IMR-90 (cell line): ENCODE data around the gene PRDM15. TPM values are rescaled to one million over a fixed set of nuclear protein-coding genes. Genes with fewer than 3 reads are reported as not detected.

ENCODE experiments used
- ATAC-seq: fragments of 200-7000 bp; cut with Tn5 transposase; 2 replicates; pipeline ENCODE4 v1.9.1; 2020; ENCODE audit warnings: low read depth, mild to moderate bottlenecking, moderate library complexity
- BruUV-seq: library from RNA; stranded (reverse); fragments of 400-500 nt; replicated peaks from 2 replicates; lab custom pipeline; 2021; lab: Mats Ljungman, UMichigan
- CTCF ChIA-PET: fragments of 300-600 bp; formaldehyde crosslinking; extraction: SDS; loops from one replicate; lab custom pipeline; 2021; ENCODE audit warnings: antibody characterized with exemption; lab: Yijun Ruan, JAX
- POLR2A ChIA-PET: fragments of 300-600 bp; sonication (Branson Sonifier 250); formaldehyde crosslinking; loops from one replicate; lab custom pipeline; 2022; ENCODE audit warnings: antibody characterized with exemption; ENCODE audit not compliant: unreplicated experiment; lab: Charles Lee
- DNase-seq: peaks from one replicate; pipeline ENCODE4 v3.0.0; 2013
- H2AFZ ChIP-seq: replicated peaks from 2 replicates; pipeline ENCODE3; 2013; ENCODE audit warnings: low read length, mild to moderate bottlenecking; ENCODE audit not compliant: poor library complexity
- H2AK5ac ChIP-seq: 2 replicates; pipeline ENCODE4 v1.6.1; 2013; ENCODE audit warnings: low read depth, low read length, inconsistent platforms
- H2AK9ac ChIP-seq: replicated peaks from 2 replicates; pipeline ENCODE3; 2013; ENCODE audit warnings: mild to moderate bottlenecking, low read depth, low read length, moderate library complexity; ENCODE audit not compliant: poor library complexity
- H2BK120ac ChIP-seq: 2 replicates; pipeline ENCODE4 v1.6.1; 2013; ENCODE audit warnings: low read depth, low read length, inconsistent platforms
- H2BK15ac ChIP-seq: 3 replicates; pipeline ENCODE4 v1.6.1; 2013; ENCODE audit warnings: low read depth, low read length, inconsistent platforms
- H2BK20ac ChIP-seq: 2 replicates; pipeline ENCODE4 v1.6.1; 2013; ENCODE audit warnings: low read depth, mild to moderate bottlenecking, inconsistent platforms, low read length, moderate library complexity
- H2BK5ac ChIP-seq: 2 replicates; pipeline ENCODE4 v1.6.1; 2013; ENCODE audit warnings: mild to moderate bottlenecking, low read depth, low read length, inconsistent platforms; ENCODE audit not compliant: poor library complexity, severe bottlenecking
- H3K14ac ChIP-seq: replicated peaks from 2 replicates; pipeline ENCODE4 v1.6.1; 2013; ENCODE audit warnings: low read depth, low read length, inconsistent platforms
- H3K18ac ChIP-seq: 2 replicates; pipeline ENCODE4 v1.6.1; 2013; ENCODE audit warnings: low read depth, low read length, control low read depth
- H3K23ac ChIP-seq: 2 replicates; pipeline ENCODE4 v1.6.1; 2013; ENCODE audit warnings: low read depth, low read length, inconsistent platforms
- H3K27ac ChIP-seq: 2 replicates; pipeline ENCODE4 v1.5.1; 2013; ENCODE audit warnings: mild to moderate bottlenecking, control low read depth, low read length; ENCODE audit not compliant: insufficient read depth
- H3K27me3 ChIP-seq: 2 replicates; pipeline ENCODE4 v1.6.1; 2013; ENCODE audit warnings: low read length; ENCODE audit not compliant: control insufficient read depth, insufficient read depth
- H3K36me3 ChIP-seq: 2 replicates; pipeline ENCODE4 v1.6.1; 2013; ENCODE audit warnings: low read length, mixed read lengths; ENCODE audit not compliant: control insufficient read depth, insufficient read depth
- H3K4ac ChIP-seq: 2 replicates; pipeline ENCODE4 v1.6.1; 2013; ENCODE audit warnings: low read depth, low read length, inconsistent platforms
- H3K4me1 ChIP-seq: 2 replicates; pipeline ENCODE4 v1.6.1; 2013; ENCODE audit warnings: low read length, mixed read lengths; ENCODE audit not compliant: control insufficient read depth, insufficient read depth
- H3K4me2 ChIP-seq: 2 replicates; pipeline ENCODE4 v1.6.1; 2013; ENCODE audit warnings: low read depth, mild to moderate bottlenecking, control low read depth, low read length, moderate library complexity
- H3K4me3 ChIP-seq: 2 replicates; pipeline ENCODE4 v1.5.1; 2013; ENCODE audit warnings: low read depth, mild to moderate bottlenecking, control low read depth, low read length, moderate library complexity; ENCODE audit not compliant: insufficient read depth
- H3K56ac ChIP-seq: 2 replicates; pipeline ENCODE4 v1.6.1; 2013; ENCODE audit warnings: low read length, inconsistent platforms; ENCODE audit not compliant: insufficient read depth; ENCODE audit errors: extremely low read depth
- H3K79me1 ChIP-seq, 2 experiments: 2 replicates each; pipeline ENCODE4 v1.6.1; 2013; ENCODE audit warnings: low read length in 2 of 2, inconsistent platforms in 1 of 2, low read depth in 1 of 2
- H3K9ac ChIP-seq: 2 replicates; pipeline ENCODE4 v1.6.1; 2013; ENCODE audit warnings: low read depth, low read length, control low read depth
- H3K9me1 ChIP-seq: 2 replicates; pipeline ENCODE4 v1.6.1; 2013; ENCODE audit warnings: low read length, inconsistent platforms; ENCODE audit not compliant: insufficient read depth
- H3K9me3 ChIP-seq: 2 replicates; pipeline ENCODE4 v1.6.1; 2013; ENCODE audit warnings: low read length; ENCODE audit not compliant: control insufficient read depth, insufficient read depth
- H4K20me1 ChIP-seq: 2 replicates; pipeline ENCODE4 v1.6.1; 2013; ENCODE audit warnings: low read length, inconsistent platforms; ENCODE audit not compliant: insufficient read depth
- H4K5ac ChIP-seq: 2 replicates; pipeline ENCODE4 v1.6.1; 2013; ENCODE audit warnings: mild to moderate bottlenecking, low read depth, low read length, control low read depth
- H4K8ac ChIP-seq, 2 experiments: 2 replicates each; pipeline ENCODE4 v1.6.1; 2013; ENCODE audit warnings: low read depth in 2 of 2, low read length in 2 of 2, control low read depth in 1 of 2, inconsistent platforms in 1 of 2
- H4K91ac ChIP-seq: 2 replicates; pipeline ENCODE4 v1.6.1; 2013; ENCODE audit warnings: low read depth, low read length, inconsistent platforms; ENCODE audit not compliant: insufficient read depth
- CEBPB ChIP-seq: IDR thresholded peaks from 2 replicates; pipeline ENCODE4 v1.6.1; 2012; ENCODE audit warnings: low read depth, low read length, improper control_type of control experiment
- CTCF ChIP-seq: conservative IDR thresholded peaks from 2 replicates; pipeline ENCODE4 v1.5.1; 2012; ENCODE audit warnings: mild to moderate bottlenecking, low read depth, low read length, improper control_type of control experiment
- NFE2L2 ChIP-seq: fragments of 150-350 bp; IDR thresholded peaks from 2 replicates; pipeline ENCODE4 v1.6.1; 2016; ENCODE audit warnings: low read depth, mild to moderate bottlenecking, low read length
- RAD21 ChIP-seq: IDR thresholded peaks from 2 replicates; pipeline ENCODE4 v1.6.1; 2012; ENCODE audit warnings: low read length, improper control_type of control experiment
- RCOR1 ChIP-seq: IDR thresholded peaks from 2 replicates; pipeline ENCODE4 v1.6.1; 2012; ENCODE audit warnings: mild to moderate bottlenecking, low read length, improper control_type of control experiment; ENCODE audit not compliant: insufficient replicate concordance
- WGBS, 2 experiments: methylation state at CpG; one replicate each; pipeline versions ENCODE4 v1.1.5 to v1.1.7; 2013; ENCODE audit warnings: missing lambda C conversion rate in 2 of 2; ENCODE audit not compliant: insufficient read length in 1 of 2; ENCODE audit errors: extremely low coverage in 2 of 2; 5-methylcytosine and 5-hydroxymethylcytosine counted together
- dilution Hi-C: fragments of 300-500 bp; cut with HindIII; formaldehyde crosslinking; loops from one replicate; pipeline ENCODE4 v1.14.3; 2018; ENCODE audit warnings: low sequenced_read_pairs; ENCODE audit not compliant: unreplicated experiment
- in situ Hi-C: fragments of 300-500 bp; cut with MboI; formaldehyde crosslinking; loops from 3 replicates; pipeline ENCODE4 v1.14.3; 2019; ENCODE audit warnings: low sequenced_read_pairs, inconsistent platforms, mixed read lengths
- intact Hi-C: fragments of 100-400 bp; cut with micrococcal nuclease; formaldehyde crosslinking; loops from 2 replicates; pipeline ENCODE4 v1.10.0; 2022
- polyA plus RNA-seq, 3 experiments: library from polyadenylated mRNA; depleted of rRNA; stranded (reverse); fragments of >200 nt; gene quantifications; 2 replicates each; pipeline ENCODE4 v1.2.3, GENCODE V29; 2012; ENCODE audit warnings: low replicate concordance in 1 of 3
- total RNA-seq: library from RNA; depleted of rRNA; stranded (reverse); fragments of >200 nt; gene quantifications from 2 replicates; pipeline ENCODE4 v1.2.3, GENCODE V29; 2012

Gene PRDM15
- total and polyA plus RNA-seq, 2 of the 4 experiments (the other 2 are of a cell fraction): 7.3 to 8.8 TPM

DNA sequence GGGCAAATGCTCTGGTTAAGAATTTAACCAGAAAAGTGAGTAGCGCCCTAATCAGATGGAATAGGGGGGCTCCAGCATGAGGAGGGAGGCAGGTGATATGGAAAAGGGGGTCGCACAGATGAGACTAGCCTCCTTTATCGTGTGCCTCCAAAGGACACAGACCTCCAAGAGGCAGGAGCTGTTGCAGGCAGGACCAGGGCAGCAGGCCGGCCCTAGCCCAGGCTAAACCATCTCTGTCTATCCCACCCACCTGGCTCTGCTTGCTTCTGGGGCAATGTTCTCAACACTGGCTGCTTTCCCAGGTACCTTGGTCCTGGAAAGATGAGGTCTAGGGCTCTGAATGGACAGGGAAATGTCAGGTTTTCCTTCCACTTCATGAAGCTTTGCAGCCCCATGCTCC is 38.4 kb upstream of the PRDM15 start:
- in situ Hi-C loops: no loop called here

More for the DNA sequence above, 38.4 kb upstream of the PRDM15 start:
- Histone ChIP-seq H2AFZ (no peak overlapping the region), H3K79me1 (peaks cover 0 to 13% of the 10 kb centered on the region in 2 experiments; a peak in 2 of 4 replicates), H2BK120ac (no peak overlapping the region), H3K56ac (no peak overlapping the region), H3K27ac (no peak overlapping the region), H4K8ac (no peak overlapping the region), H3K23ac (no peak overlapping the region), H3K4ac (no peak overlapping the region), H2BK5ac (no peak overlapping the region), H4K20me1 (no peaks in the 10 kb centered on the region), H2AK5ac (no peak overlapping the region), H3K36me3 (peaks cover 44% of the 10 kb centered on the region), H3K18ac (no peak overlapping the region), H4K5ac (no peak overlapping the region), H3K9ac (no peak overlapping the region), H2BK20ac (no peak overlapping the region), H4K91ac (no peak overlapping the region), H3K9me3 (no peaks in the 10 kb centered on the region), H3K4me3 (no peak overlapping the region), H3K4me2 (no peak overlapping the region), H3K14ac (no peak overlapping the region), H3K27me3 (no peaks in the 10 kb centered on the region), H3K9me1 (peaks cover 10% of the 10 kb centered on the region), H2AK9ac (no peak overlapping the region), H2BK15ac (no peak overlapping the region), H3K4me1 (no peaks in the 10 kb centered on the region)
- BruUV-seq: no TSS peak
- DNase-seq (no peak), ATAC-seq (no peak)
- ChIA-PET POLR2A (no interaction called here), CTCF (no interaction called here)
- intact Hi-C loops (no loop called here), dilution Hi-C loops (no loop called here)
- WGBS, 2 experiments: no CpG with 5 or more reads among the region's 4 CpGs
- TF ChIP-seq CEBPB (no peak), CTCF (no peak), RAD21 (no peak), NFE2L2 (no peak), RCOR1 (no peak)
